GM21529 (cell line): ENCODE results near the gene SH3TC1.

Source experiments
- ATAC-seq: cut with Tn5 transposase; IDR thresholded peaks from one replicate; pipeline ENCODE4 v1.9.1; 2021; ENCODE audit not compliant: unreplicated experiment

The SH3TC1 gene

GRCh38 chr4:8163436-8164193 lies 35.5 kb upstream of the SH3TC1 start:
- no peak for ATAC-seq

GRCh38 chr4:8164194-8164565 lies 34.9 kb upstream of the SH3TC1 start:
- ATAC-seq = no peak

GRCh38 chr4:8164687-8165086 lies 34.4 kb upstream of the SH3TC1 start:
- no peak for ATAC-seq

GRCh38 chr4:8165374-8165896 lies 33.7 kb upstream of the SH3TC1 start:
- no peak for ATAC-seq

GRCh38 chr4:8167291-8167690 lies 31.8 kb upstream of the SH3TC1 start:
- no peak for ATAC-seq

- ATAC-seq = no peak
Measured at GRCh38 chr4:8167815-8168214, 31.3 kb upstream of the SH3TC1 start.

- ATAC-seq = no peak
Measured at GRCh38 chr4:8168232-8168631, 30.9 kb upstream of the SH3TC1 start.

- ATAC-seq = no peak
Measured at GRCh38 chr4:8168832-8169598, 30.1 kb upstream of the SH3TC1 start.

GRCh38 chr4:8169763-8170162 lies 29.3 kb upstream of the SH3TC1 start:
- no peak for ATAC-seq

- ATAC-seq = no peak
Measured at GRCh38 chr4:8170341-8170740, 28.7 kb upstream of the SH3TC1 start.

GRCh38 chr4:8171266-8171665 lies 27.8 kb upstream of the SH3TC1 start:
- no peak for ATAC-seq

- ATAC-seq = peak; percentile 85
Measured at GRCh38 chr4:8171984-8172924, 26.8 kb upstream of the SH3TC1 start.

- ATAC-seq = no peak
Measured at GRCh38 chr4:8173492-8174242, 25.4 kb upstream of the SH3TC1 start.

- no peak for ATAC-seq
Measured at GRCh38 chr4:8174970-8175369, 24.1 kb upstream of the SH3TC1 start.

GRCh38 chr4:8175686-8176085 lies 23.4 kb upstream of the SH3TC1 start:
- ATAC-seq = no peak

GRCh38 chr4:8176547-8177399 lies 22.3 kb upstream of the SH3TC1 start:
- peak; percentile 74 for ATAC-seq

- no peak for ATAC-seq
Measured at GRCh38 chr4:8177552-8177951, 21.5 kb upstream of the SH3TC1 start.

- no peak for ATAC-seq
Measured at GRCh38 chr4:8177956-8178355, 21.1 kb upstream of the SH3TC1 start.

GRCh38 chr4:8179074-8179473 lies 20.0 kb upstream of the SH3TC1 start:
- no peak for ATAC-seq

- no peak for ATAC-seq
Measured at GRCh38 chr4:8179771-8180170, 19.3 kb upstream of the SH3TC1 start.
